Camera-type eye (tissue), 1 donor: ENCODE results near the gene ZSWIM6. TPM values are rescaled to one million over a fixed set of nuclear protein-coding genes. Genes with fewer than 3 reads are reported as not detected.

Source experiments
- total RNA-seq: library from RNA; depleted of rRNA; stranded (reverse); fragments of >200 nt; gene quantifications from one replicate; pipeline ENCODE4 v1.2.3, GENCODE V29; 2014

Gene ZSWIM6
- total RNA-seq, result 25.5 TPM

DNA sequence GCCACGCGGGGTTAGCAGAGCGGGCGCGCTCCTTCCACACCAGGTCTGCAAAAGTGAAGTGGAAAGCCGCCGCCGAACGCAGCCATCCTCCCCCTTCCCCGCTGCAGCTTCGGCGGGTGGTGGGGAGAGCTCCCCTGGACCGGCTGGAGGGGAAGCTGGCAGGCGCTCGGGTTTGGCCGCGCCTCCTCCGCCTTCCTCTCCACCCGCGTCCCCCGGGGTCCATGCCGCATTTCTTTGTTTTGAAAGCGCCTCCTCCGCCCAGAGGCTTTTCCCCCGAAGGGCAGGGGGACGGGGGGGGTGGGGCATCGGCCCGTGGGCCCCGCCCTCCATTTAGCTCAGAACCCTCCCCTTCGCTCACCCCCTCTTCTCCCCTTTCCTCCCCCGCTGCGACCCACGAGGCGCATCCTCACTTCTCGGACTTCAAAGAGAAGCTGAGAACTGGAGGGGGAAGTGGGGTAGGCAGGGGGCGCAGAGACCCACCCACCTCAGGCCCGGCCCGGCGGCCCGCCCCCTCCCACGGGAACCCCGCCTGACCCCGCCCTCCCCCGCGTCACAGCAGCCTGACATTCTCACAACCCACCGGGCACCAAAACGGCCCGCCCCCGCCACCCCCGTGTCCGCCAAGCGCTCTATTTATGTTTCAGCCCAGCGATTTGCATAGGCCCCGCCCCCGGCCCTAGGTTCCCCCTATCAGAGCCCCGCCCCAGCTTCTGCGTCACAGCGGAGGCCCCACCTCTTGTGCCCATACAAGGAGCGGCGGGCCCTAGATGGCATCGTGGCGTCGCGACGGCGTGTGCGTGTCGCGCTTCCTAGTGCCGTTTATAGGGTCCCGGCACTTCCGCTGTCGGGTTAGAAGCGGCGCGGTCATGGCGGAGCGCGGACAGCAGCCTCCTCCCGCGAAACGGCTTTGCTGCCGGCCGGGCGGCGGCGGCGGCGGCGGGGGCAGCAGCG lies at the start of gene ZSWIM6:
ZSWIM6 (plus strand) TSS at position 852 of the 951 bp plus-strand sequence; CDS start at position 867, 15 bp downstream.

Other genes with a start within 250 kb of the ZSWIM6 start
- gene SMIM15, start 169.8 kb upstream of the ZSWIM6 start, total RNA-seq, result 44.6 TPM